ENCODE measurements around the gene NPL. TPM values are rescaled to one million over a fixed set of nuclear protein-coding genes. Genes with fewer than 3 reads are reported as not detected.

Gene NPL
- total and polyA plus RNA-seq, 2 experiments from 2014 or later = 3.0 to 5.0 TPM

DNA sequence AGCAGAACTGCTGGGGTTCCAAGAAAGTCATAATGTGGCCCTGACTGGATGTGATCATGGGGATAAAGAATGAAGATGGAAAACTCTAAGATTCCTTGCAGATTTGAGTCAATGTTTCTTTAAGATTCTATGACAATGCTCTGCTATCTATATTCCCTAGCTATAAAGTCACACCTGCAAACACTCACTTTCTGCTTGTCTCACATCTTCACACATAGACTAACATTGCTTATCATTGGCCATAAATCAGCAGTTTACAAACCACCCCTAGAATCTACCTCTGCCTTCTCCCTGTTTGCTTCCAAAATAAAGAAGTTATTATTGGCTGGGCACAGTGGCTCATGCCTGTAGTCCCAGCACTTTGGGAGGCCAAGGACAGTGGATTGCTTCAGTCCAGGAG is 33.1 kb upstream of the NPL start:
- no peak overlapping the region for H3K9ac ChIP-seq
- H3K4me1 ChIP-seq (ENCODE audit: insufficient read depth) = peaks cover 9% of the 10 kb centered on the region; the same call in 1 of the 2 replicates
- in situ Hi-C loops (cut with MboI) = no loop called here
- H3K9me3 ChIP-seq (ENCODE audit: low read depth) = no peaks in the 10 kb centered on the region
- TF ChIP-seq EZH2 (IDR thresholded peaks at IDR 0.05; ENCODE audit: insufficient read depth, poor library complexity, severe bottlenecking) = no peak
- no peak for TF ChIP-seq EZH2phosphoT487 (IDR thresholded peaks at IDR 0.05; ENCODE audit: insufficient read depth, low read depth)
- no peaks in the 10 kb centered on the region for H3F3A ChIP-seq (ENCODE audit: insufficient read depth)
- no peaks in the 10 kb centered on the region for H3K27me3 ChIP-seq (replicated peaks; ENCODE audit: insufficient read depth)
- H3K36me3 ChIP-seq (ENCODE audit: low read depth) = no peaks in the 10 kb centered on the region
- H3K9me2 ChIP-seq (ENCODE audit: insufficient read depth) = no peaks in the 10 kb centered on the region
- DNase-seq = no peak
- no peak overlapping the region for H2AFZ ChIP-seq
- no peak overlapping the region for H3K4me3 ChIP-seq
- H3K27ac ChIP-seq = no peak overlapping the region
- H3K4me2 ChIP-seq (ENCODE audit: unreplicated experiment) = no peak overlapping the region
- H4K20me1 ChIP-seq (ENCODE audit: insufficient read depth) = no peaks in the 10 kb centered on the region
- H3K79me2 ChIP-seq (ENCODE audit: insufficient read depth) = no peaks in the 10 kb centered on the region

DNA sequence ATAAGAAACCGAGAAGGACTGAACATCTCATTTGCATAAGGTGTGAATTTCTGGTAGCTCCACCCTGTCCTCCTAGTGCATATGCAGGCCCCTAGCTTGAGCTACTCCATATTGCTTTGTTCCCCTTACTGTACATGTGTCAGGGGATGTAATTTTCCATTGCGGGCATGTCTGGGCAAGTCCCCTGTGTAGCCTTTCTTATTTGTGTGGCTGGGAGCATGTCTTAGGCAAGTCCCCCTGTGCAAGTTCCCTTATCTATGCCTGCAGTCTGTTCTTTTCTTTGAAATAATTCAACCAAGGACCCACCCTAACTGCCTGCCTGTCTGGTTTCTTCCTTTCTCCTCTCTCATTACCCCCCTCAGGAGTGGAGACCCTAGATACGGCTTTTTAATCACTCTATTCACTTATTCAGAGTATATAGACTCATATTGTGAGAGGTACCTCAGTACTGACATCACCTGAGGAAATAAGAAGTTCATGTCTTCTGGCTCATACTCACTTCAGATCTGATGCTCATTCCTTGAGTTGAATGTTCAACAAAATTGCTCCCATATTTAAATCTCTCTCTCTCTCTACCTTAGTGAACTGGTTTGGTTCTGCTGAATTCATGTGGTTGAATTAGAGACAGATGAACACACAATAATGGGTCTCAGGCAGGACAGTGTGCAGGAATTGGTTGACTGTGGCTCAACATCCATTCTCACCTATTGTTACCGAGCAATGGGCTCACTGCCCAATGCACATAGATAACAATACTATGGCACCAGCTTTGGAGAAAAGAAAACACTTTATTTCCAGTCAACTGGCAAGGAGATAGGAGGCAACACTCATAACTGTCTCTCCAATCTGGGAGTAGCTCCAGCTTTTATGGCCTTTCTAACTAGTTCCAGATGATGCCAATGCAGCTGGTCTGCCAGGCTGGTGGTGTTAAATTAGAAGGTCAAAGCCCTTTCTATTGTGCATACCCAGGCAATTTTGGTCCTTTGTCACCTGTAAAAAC is 27.9 kb upstream of the NPL start:
- no peak overlapping the region for H2AFZ ChIP-seq
- no peaks in the 10 kb centered on the region for H3K4me1 ChIP-seq (ENCODE audit: insufficient read depth)
- no peak overlapping the region for H3K9ac ChIP-seq
- no peaks in the 10 kb centered on the region; the same call in 1 of the 2 replicates for H3K27me3 ChIP-seq (replicated peaks; ENCODE audit: insufficient read depth)
- H3K4me3 ChIP-seq = no peak overlapping the region
- no peaks in the 10 kb centered on the region for H3F3A ChIP-seq (ENCODE audit: insufficient read depth)
- no peaks in the 10 kb centered on the region for H3K79me2 ChIP-seq (ENCODE audit: insufficient read depth)
- TF ChIP-seq EZH2 (IDR thresholded peaks at IDR 0.05; ENCODE audit: insufficient read depth, poor library complexity, severe bottlenecking) = no peak
- no peak for TF ChIP-seq EZH2phosphoT487 (IDR thresholded peaks at IDR 0.05; ENCODE audit: insufficient read depth, low read depth)
- H3K4me2 ChIP-seq (ENCODE audit: unreplicated experiment) = no peak overlapping the region
- in situ Hi-C loops (cut with MboI) = no loop called here
- H3K9me3 ChIP-seq (ENCODE audit: low read depth) = no peaks in the 10 kb centered on the region
- no peaks in the 10 kb centered on the region for H4K20me1 ChIP-seq (ENCODE audit: insufficient read depth)
- DNase-seq = peak; percentile 36
- no peaks in the 10 kb centered on the region for H3K9me2 ChIP-seq (ENCODE audit: insufficient read depth)
- H3K27ac ChIP-seq = no peak overlapping the region
- H3K36me3 ChIP-seq (ENCODE audit: low read depth) = no peaks in the 10 kb centered on the region
- 54% methylated on average over 4 of the region's 4 CpGs for WGBS, 2 experiments (ENCODE audit: low coverage in 1 of 2, low lambda C conversion rate in 2 of 2, missing lambda C conversion rate in 2 of 2)

DNA sequence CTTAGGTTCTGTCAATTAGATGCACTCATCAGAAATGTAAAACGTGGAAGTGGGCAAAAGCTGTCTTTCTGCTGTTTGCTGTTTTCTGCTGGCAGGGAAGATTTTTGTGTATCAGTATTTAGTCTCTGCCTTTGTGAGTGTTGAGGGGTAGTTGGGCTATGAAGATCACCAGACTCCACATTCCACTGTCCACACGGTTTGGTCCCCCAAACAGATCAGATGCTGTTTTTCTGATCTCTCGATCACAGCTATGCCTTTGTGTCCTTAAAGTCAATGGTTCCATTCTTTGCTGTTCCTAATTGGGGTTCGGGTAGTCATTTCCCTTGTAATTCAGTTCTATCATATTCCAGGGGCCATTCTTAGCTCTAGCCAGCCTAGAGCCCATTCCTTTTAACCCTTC is 27.0 kb upstream of the NPL start:
- WGBS, 2 experiments (ENCODE audit: low coverage in 1 of 2, low lambda C conversion rate in 2 of 2, missing lambda C conversion rate in 2 of 2) = 45 to 58% methylated on average over 4 of the region's 4 CpGs

DNA sequence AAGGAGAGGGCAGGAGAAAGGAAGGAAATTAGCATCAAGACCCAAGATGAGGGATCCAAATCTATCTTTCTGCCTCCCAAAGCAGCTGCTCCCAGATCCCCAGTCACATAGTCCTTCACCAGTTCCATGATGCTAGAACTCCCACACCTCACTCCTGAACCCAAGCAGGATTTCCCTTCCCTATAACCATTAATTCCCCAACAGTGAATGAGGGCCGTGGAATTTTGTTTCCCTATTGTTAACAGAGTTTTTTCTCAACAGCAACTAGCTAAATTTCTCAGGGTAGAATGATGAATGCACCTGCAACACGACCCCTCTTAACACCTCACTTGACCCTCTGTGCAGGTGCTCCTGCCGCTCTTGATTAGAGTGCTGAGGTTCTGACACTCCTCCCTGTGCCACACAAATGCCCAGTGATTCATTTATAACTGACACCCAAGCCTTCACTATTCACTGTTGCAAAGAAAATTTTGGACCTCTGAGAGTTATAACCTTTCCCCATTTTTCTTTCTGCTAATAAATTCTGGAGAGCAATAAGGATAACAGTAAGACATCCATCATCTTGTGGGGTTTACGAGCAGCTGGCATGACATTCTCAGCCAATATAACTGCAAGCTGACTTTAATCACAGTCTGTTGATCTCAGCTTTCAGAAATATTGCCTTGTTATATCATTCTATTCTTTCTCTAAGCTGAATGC is 25.4 kb upstream of the NPL start:
- no peaks in the 10 kb centered on the region for H3K9me2 ChIP-seq (ENCODE audit: insufficient read depth)
- no peaks in the 10 kb centered on the region for H3K9me3 ChIP-seq (ENCODE audit: low read depth)
- no peaks in the 10 kb centered on the region for H3F3A ChIP-seq (ENCODE audit: insufficient read depth)
- H3K9ac ChIP-seq = no peak overlapping the region
- no peak overlapping the region for H3K4me3 ChIP-seq
- DNase-seq = no peak
- no peak overlapping the region for H2AFZ ChIP-seq
- no peaks in the 10 kb centered on the region; the same call in 1 of the 2 replicates for H3K27me3 ChIP-seq (replicated peaks; ENCODE audit: insufficient read depth)
- H3K4me1 ChIP-seq (ENCODE audit: insufficient read depth) = no peaks in the 10 kb centered on the region
- H3K79me2 ChIP-seq (ENCODE audit: insufficient read depth) = no peaks in the 10 kb centered on the region
- TF ChIP-seq EZH2phosphoT487 (IDR thresholded peaks at IDR 0.05; ENCODE audit: insufficient read depth, low read depth) = no peak
- TF ChIP-seq EZH2 (IDR thresholded peaks at IDR 0.05; ENCODE audit: insufficient read depth, poor library complexity, severe bottlenecking) = no peak
- H3K27ac ChIP-seq = no peak overlapping the region
- H3K4me2 ChIP-seq (ENCODE audit: unreplicated experiment) = no peak overlapping the region
- H3K36me3 ChIP-seq (ENCODE audit: low read depth) = no peaks in the 10 kb centered on the region
- no peaks in the 10 kb centered on the region for H4K20me1 ChIP-seq (ENCODE audit: insufficient read depth)
- 33 to 35% methylated on average over 4 of the region's 4 CpGs for WGBS, 2 experiments (ENCODE audit: low coverage in 1 of 2, low lambda C conversion rate in 2 of 2, missing lambda C conversion rate in 2 of 2)
- in situ Hi-C loops (cut with MboI) = no loop called here

More for the DNA sequence above, 27.0 kb upstream of the NPL start:
- in situ Hi-C loops (cut with MboI) = no loop called here
- Histone ChIP-seq H2AFZ (no peak overlapping the region), H4K20me1 (ENCODE audit: insufficient read depth) (no peaks in the 10 kb centered on the region), H3K9me3 (ENCODE audit: low read depth) (no peaks in the 10 kb centered on the region), H3K36me3 (ENCODE audit: low read depth) (no peaks in the 10 kb centered on the region), H3K4me3 (no peak overlapping the region), H3K9me2 (ENCODE audit: insufficient read depth) (no peaks in the 10 kb centered on the region), H3K4me1 (ENCODE audit: insufficient read depth) (no peaks in the 10 kb centered on the region), H3K27me3 (replicated peaks; ENCODE audit: insufficient read depth) (no peaks in the 10 kb centered on the region; the same call in 1 of the 2 replicates), H3K9ac (no peak overlapping the region), H3K79me2 (ENCODE audit: insufficient read depth) (no peaks in the 10 kb centered on the region), H3F3A (ENCODE audit: insufficient read depth) (no peaks in the 10 kb centered on the region), H3K27ac (no peak overlapping the region), H3K4me2 (ENCODE audit: unreplicated experiment) (no peak overlapping the region)
- TF ChIP-seq EZH2phosphoT487 (IDR thresholded peaks at IDR 0.05; ENCODE audit: insufficient read depth, low read depth) = no peak
- no peak for TF ChIP-seq EZH2 (IDR thresholded peaks at IDR 0.05; ENCODE audit: insufficient read depth, poor library complexity, severe bottlenecking)
- no peak for DNase-seq

All from GM23248 (cell line).